ENCODE data around the gene NEURL1. TPM values are rescaled to one million over a fixed set of nuclear protein-coding genes. Genes with fewer than 3 reads are reported as not detected.

Gene NEURL1
- total RNA-seq, 2 experiments from 2014 or later = 0.47 TPM; not detected in 1

DNA sequence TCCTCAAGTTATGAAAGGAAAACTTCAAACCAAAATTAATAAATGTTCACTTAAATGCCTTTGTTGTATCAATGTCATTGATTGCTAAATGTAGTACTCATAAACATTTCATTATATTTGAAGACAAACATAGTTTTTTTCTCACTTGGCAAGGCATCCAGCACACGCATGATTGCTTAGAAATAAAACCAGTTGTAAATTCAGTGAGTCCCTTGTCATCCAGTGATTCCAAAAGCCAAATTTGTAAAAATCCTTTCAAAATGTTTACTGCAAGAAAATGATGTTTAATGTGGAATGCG, 6.1 kb upstream of the NEURL1 start:
- Histone ChIP-seq H3K4me1 (ENCODE audit: insufficient read depth, low read length, poor library complexity, severe bottlenecking) (peaks cover 12% of the 10 kb centered on the region), H3K79me2 (ENCODE audit: insufficient read depth, low read depth, low read length) (no peaks in the 10 kb centered on the region), H3K27ac (ENCODE audit: low read depth, low read length, poor library complexity, severe bottlenecking) (no peak overlapping the region), H3K36me3 (ENCODE audit: insufficient read depth, low read length) (no peaks in the 10 kb centered on the region), H3K4me2 (ENCODE audit: low read length) (no peak overlapping the region), H3K9me3 (ENCODE audit: low read length) (no peaks in the 10 kb centered on the region), H2AFZ (ENCODE audit: low read length) (no peak overlapping the region), H3K4me3 (ENCODE audit: low read depth, low read length, poor library complexity, severe bottlenecking) (no peak overlapping the region), H3K9me2 (ENCODE audit: insufficient read depth, low read length) (no peaks in the 10 kb centered on the region), H4K20me1 (ENCODE audit: insufficient read depth, low read length) (no peaks in the 10 kb centered on the region)
- ChIA-PET POLR2A (no interaction called here), CTCF (ENCODE audit: unreplicated experiment) (no interaction called here)
- intact Hi-C loops (cut with micrococcal nuclease; ENCODE audit: unreplicated experiment) = no loop called here
- no peak for DNase-seq (ENCODE audit: low spot score)
- BruUV-seq (replicated peaks) = no TSS peak
- no peak for TF ChIP-seq EZH2phosphoT487 (IDR thresholded peaks at IDR 0.05; ENCODE audit: borderline replicate concordance, low read depth, low read length)
- TF ChIP-seq, protein P1, sequence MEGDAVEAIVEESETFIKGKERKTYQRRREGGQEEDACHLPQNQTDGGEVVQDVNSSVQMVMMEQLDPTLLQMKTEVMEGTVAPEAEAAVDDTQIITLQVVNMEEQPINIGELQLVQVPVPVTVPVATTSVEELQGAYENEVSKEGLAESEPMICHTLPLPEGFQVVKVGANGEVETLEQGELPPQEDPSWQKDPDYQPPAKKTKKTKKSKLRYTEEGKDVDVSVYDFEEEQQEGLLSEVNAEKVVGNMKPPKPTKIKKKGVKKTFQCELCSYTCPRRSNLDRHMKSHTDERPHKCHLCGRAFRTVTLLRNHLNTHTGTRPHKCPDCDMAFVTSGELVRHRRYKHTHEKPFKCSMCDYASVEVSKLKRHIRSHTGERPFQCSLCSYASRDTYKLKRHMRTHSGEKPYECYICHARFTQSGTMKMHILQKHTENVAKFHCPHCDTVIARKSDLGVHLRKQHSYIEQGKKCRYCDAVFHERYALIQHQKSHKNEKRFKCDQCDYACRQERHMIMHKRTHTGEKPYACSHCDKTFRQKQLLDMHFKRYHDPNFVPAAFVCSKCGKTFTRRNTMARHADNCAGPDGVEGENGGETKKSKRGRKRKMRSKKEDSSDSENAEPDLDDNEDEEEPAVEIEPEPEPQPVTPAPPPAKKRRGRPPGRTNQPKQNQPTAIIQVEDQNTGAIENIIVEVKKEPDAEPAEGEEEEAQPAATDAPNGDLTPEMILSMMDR (conservative IDR thresholded peaks at IDR 0.05; ENCODE audit: low read length) = no peak

DNA sequence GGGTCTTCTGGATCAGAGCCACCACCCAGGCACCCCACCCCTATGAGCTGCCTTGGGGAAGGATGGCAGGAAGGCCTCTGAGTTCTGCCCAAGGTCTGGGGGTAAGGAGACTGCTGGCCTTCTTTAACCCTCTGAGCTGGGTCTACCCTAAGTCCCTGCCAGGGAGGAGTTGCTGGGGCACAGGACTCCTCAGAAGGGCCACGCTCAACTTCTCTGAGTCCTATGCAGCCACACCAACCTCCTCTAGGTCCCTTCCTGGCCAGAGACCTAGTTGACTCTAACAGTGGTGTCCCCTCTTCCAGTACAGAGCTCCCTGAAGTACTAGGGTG, 2.6 kb upstream of the NEURL1 start:
- no peaks in the 10 kb centered on the region for H3K79me2 ChIP-seq (ENCODE audit: insufficient read depth, low read depth, low read length)
- DNase-seq (ENCODE audit: low spot score) = no peak
- ChIA-PET CTCF (ENCODE audit: unreplicated experiment) (interaction anchor here (0.6 to 0.7 kb wide), 2 partner anchors 14 to 215 kb away, joined by 3 read pairs; no protein-coding TSS in a partner anchor), POLR2A (interaction anchor here (0.9 to 1.4 kb wide), 2 partner anchors 15 to 95 kb away, joined by 3 read pairs; partner anchors contain the start of genes ATP5MK and PDCD11)
- intact Hi-C loops (cut with micrococcal nuclease; ENCODE audit: unreplicated experiment) = no loop called here
- H4K20me1 ChIP-seq (ENCODE audit: insufficient read depth, low read length) = no peaks in the 10 kb centered on the region
- H2AFZ ChIP-seq (ENCODE audit: low read length) = no peak overlapping the region
- H3K36me3 ChIP-seq (ENCODE audit: insufficient read depth, low read length) = no peaks in the 10 kb centered on the region
- peaks cover 25% of the 10 kb centered on the region for H3K4me1 ChIP-seq (ENCODE audit: insufficient read depth, low read length, poor library complexity, severe bottlenecking)
- TF ChIP-seq EZH2phosphoT487 (IDR thresholded peaks at IDR 0.05; ENCODE audit: borderline replicate concordance, low read depth, low read length) = no peak
- TF ChIP-seq, protein P1 (conservative IDR thresholded peaks at IDR 0.05; ENCODE audit: low read length) = no peak
- no peak overlapping the region for H3K4me3 ChIP-seq (ENCODE audit: low read depth, low read length, poor library complexity, severe bottlenecking)
- H3K9me2 ChIP-seq (ENCODE audit: insufficient read depth, low read length) = no peaks in the 10 kb centered on the region
- no peaks in the 10 kb centered on the region for H3K9me3 ChIP-seq (ENCODE audit: low read length)
- no TSS peak for BruUV-seq (replicated peaks)
- H3K4me2 ChIP-seq (ENCODE audit: low read length) = peak overlapping the region; percentile 23; the same call in 1 of the 2 replicates
- H3K27ac ChIP-seq (ENCODE audit: low read depth, low read length, poor library complexity, severe bottlenecking) = peak overlapping the region; percentile 6

DNA sequence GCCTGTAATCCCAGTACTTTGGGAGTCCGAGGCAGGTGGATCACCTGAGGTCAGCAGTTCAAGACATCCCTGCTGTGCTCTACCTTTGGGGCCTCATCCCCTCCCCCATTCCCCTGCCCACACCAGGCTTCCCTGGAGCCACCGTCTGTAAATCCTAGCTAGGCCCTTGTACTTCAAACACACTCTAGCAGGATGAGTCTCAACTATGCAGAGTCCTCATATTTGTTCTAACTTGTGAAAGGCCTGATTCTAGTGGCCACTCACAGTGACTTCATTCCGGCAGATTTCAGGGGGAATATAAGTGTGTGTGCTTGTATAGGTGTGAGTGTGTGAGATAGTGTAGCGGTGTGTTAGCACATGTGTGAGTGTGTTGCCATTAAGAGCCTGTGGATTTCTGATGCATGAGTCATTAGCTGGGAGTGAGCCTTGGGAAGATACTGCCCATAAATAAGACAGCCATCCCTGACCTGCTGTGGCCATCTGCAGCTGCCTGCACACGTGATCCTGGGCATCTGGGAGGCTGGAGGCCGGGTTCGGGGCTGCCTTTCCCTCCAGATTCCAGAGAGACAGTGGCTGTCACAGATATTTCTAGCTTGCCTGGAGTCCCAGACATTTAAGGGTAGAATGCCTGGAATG, 1.7 kb upstream of the NEURL1 start:
- Histone ChIP-seq H3K27ac (ENCODE audit: low read depth, low read length, poor library complexity, severe bottlenecking) (no peak overlapping the region), H3K4me3 (ENCODE audit: low read depth, low read length, poor library complexity, severe bottlenecking) (no peak overlapping the region), H3K9me3 (ENCODE audit: low read length) (no peaks in the 10 kb centered on the region), H3K36me3 (ENCODE audit: insufficient read depth, low read length) (no peaks in the 10 kb centered on the region), H2AFZ (ENCODE audit: low read length) (no peak overlapping the region), H3K4me1 (ENCODE audit: insufficient read depth, low read length, poor library complexity, severe bottlenecking) (peaks cover 25% of the 10 kb centered on the region), H4K20me1 (ENCODE audit: insufficient read depth, low read length) (no peaks in the 10 kb centered on the region), H3K9me2 (ENCODE audit: insufficient read depth, low read length) (no peaks in the 10 kb centered on the region), H3K79me2 (ENCODE audit: insufficient read depth, low read depth, low read length) (no peaks in the 10 kb centered on the region), H3K4me2 (ENCODE audit: low read length) (no peak overlapping the region)
- ChIA-PET POLR2A (no interaction called here), CTCF (ENCODE audit: unreplicated experiment) (interaction anchor here (0.6 kb wide), 1 partner anchor 108 kb away, joined by 3 read pairs; no protein-coding TSS in a partner anchor)
- intact Hi-C loops (cut with micrococcal nuclease; ENCODE audit: unreplicated experiment) = no loop called here
- no peak for TF ChIP-seq EZH2phosphoT487 (IDR thresholded peaks at IDR 0.05; ENCODE audit: borderline replicate concordance, low read depth, low read length)
- TF ChIP-seq, protein P1 (conservative IDR thresholded peaks at IDR 0.05; ENCODE audit: low read length) = no peak
- no TSS peak for BruUV-seq (replicated peaks)
- DNase-seq (ENCODE audit: low spot score) = no peak
